Suprapubic skin (tissue), 4 donors: ENCODE measurements around the gene LRFN3. TPM values are rescaled to one million over a fixed set of nuclear protein-coding genes. Genes with fewer than 3 reads are reported as not detected.

Source experiments
- DNase-seq, 2 donors: peaks; one replicate each; pipeline ENCODE4 v3.0.0-alpha.2; 2019; ENCODE audit warnings: low spot score in 2 of 2
- H3K27ac ChIP-seq: fragments of 200-600 bp; sonication (generic); one replicate; pipeline ENCODE4 v1.5.1; 2019
- H3K27me3 ChIP-seq: fragments of 200-600 bp; sonication (generic); one replicate; pipeline ENCODE4 v1.5.1; 2019
- H3K36me3 ChIP-seq: fragments of 200-600 bp; sonication (generic); one replicate; pipeline ENCODE4 v1.5.1; 2019
- H3K4me1 ChIP-seq: fragments of 200-600 bp; sonication (generic); one replicate; pipeline ENCODE4 v1.5.1; 2019
- H3K4me3 ChIP-seq: fragments of 200-600 bp; sonication (generic); one replicate; pipeline ENCODE4 v1.5.1; 2019; ENCODE audit warnings: mild to moderate bottlenecking
- H3K9me3 ChIP-seq: fragments of 200-600 bp; sonication (generic); one replicate; pipeline ENCODE4 v1.5.1; 2019
- EP300 ChIP-seq: sonication (generic); formaldehyde crosslinking; IDR thresholded peaks from one replicate; pipeline ENCODE4 v1.6.1; 2017; ENCODE audit warnings: antibody characterized with exemption
- POLR2A ChIP-seq, 2 donors: fragments of 450-650 bp; IDR thresholded peaks; one replicate each; pipeline ENCODE4 v1.6.1; 2017; ENCODE audit warnings: antibody characterized with exemption in 2 of 2, mild to moderate bottlenecking in 2 of 2, moderate library complexity in 2 of 2
- POLR2AphosphoS5 ChIP-seq, 3 donors: sonication (generic); formaldehyde crosslinking; IDR thresholded peaks; one replicate each; pipeline ENCODE4 v1.6.1; 2017; ENCODE audit warnings: antibody characterized with exemption in 3 of 3
- WGBS: methylation state at CpG from one replicate; pipeline ENCODE4 v1.1.5; 2018; 5-methylcytosine and 5-hydroxymethylcytosine counted together
- total RNA-seq, 4 donors: library from RNA; depleted of rRNA; stranded (reverse); fragments of >200 nt; gene quantifications; one replicate each; pipeline ENCODE4 v1.1.0, GENCODE V29; 2016
- TF ChIP-seq, protein P1 (sequence below), 2 donors: fragments of 200-600 bp in 1 of 2; fragments of 450-650 bp in 1 of 2; sonication (generic) in 1 of 2; IDR thresholded peaks; one replicate each; pipeline ENCODE4 v1.5.1; 2016 to 2019; ENCODE audit warnings: antibody characterized with exemption in 2 of 2, mild to moderate bottlenecking in 1 of 2, moderate library complexity in 1 of 2

The LRFN3 gene
- total RNA-seq, 4 donors from 2014 or later: 10.9 to 18.3 (median 12.8) TPM

DNA sequence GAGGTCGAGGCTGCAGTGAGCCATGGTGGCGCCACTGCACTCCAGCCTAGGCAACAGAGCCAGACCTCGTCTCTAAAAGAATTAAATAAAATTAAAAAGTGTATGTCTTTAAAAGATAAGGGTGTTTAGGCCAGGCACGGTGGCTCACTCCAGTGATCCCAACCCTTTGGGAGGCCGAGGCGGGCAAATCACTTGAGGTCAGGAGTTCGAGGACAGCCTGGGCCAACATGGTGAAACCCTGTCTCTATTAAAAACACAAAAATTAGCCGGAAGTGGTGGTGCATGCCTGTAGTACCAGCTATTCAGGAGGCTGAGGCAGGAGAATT is 51.4 kb downstream of the LRFN3 start:
- no peak for DNase-seq
- no peaks in the 10 kb centered on the region for H3K36me3 ChIP-seq
- no peaks in the 10 kb centered on the region for H3K9me3 ChIP-seq
- H3K27ac ChIP-seq: no peak overlapping the region
- peak overlapping the region; percentile 43 for H3K4me3 ChIP-seq
- TF ChIP-seq, protein P1, sequence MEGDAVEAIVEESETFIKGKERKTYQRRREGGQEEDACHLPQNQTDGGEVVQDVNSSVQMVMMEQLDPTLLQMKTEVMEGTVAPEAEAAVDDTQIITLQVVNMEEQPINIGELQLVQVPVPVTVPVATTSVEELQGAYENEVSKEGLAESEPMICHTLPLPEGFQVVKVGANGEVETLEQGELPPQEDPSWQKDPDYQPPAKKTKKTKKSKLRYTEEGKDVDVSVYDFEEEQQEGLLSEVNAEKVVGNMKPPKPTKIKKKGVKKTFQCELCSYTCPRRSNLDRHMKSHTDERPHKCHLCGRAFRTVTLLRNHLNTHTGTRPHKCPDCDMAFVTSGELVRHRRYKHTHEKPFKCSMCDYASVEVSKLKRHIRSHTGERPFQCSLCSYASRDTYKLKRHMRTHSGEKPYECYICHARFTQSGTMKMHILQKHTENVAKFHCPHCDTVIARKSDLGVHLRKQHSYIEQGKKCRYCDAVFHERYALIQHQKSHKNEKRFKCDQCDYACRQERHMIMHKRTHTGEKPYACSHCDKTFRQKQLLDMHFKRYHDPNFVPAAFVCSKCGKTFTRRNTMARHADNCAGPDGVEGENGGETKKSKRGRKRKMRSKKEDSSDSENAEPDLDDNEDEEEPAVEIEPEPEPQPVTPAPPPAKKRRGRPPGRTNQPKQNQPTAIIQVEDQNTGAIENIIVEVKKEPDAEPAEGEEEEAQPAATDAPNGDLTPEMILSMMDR (IDR thresholded peaks at IDR 0.05): no peak
- no peak for TF ChIP-seq POLR2A (IDR thresholded peaks at IDR 0.05)
- TF ChIP-seq POLR2AphosphoS5 (IDR thresholded peaks at IDR 0.05): no peak
- no peak for TF ChIP-seq EP300
- H3K4me1 ChIP-seq: peaks cover 9% of the 10 kb centered on the region
- H3K27me3 ChIP-seq: peaks cover 51% of the 10 kb centered on the region
- WGBS: 36% methylated on average over 8 of the region's 8 CpGs

DNA sequence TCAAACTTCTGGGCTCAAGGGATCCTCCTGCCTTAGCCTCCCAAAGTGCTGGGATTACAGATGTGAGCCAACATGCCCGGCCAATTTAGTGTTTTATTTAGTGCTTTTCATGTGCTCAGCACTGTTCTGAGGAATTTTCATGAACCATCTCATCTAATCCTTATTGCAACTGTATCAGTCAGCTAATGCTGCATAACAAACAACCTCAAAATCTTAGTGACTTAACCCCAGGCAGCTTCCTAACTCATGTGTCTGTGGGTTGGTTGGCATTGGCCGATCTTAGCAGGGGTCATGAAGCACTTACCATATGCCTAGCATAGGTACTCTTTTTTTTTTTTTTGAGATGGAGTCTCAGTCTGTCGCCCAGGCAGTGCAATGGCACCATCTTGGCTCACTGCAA is 52.6 kb downstream of the LRFN3 start:
- 91% methylated on average over 3 of the region's 3 CpGs for WGBS
- Histone ChIP-seq H3K27me3 (peaks cover 44% of the 10 kb centered on the region), H3K4me1 (peaks cover 9% of the 10 kb centered on the region), H3K36me3 (no peaks in the 10 kb centered on the region), H3K9me3 (no peaks in the 10 kb centered on the region), H3K4me3 (no peak overlapping the region), H3K27ac (no peak overlapping the region)
- TF ChIP-seq EP300 (no peak), POLR2A (IDR thresholded peaks at IDR 0.05) (no peak), POLR2AphosphoS5 (IDR thresholded peaks at IDR 0.05) (no peak)
- TF ChIP-seq, protein P1 (IDR thresholded peaks at IDR 0.05): no peak
- DNase-seq: no peak

GRCh38 chr19:35990156-35990555 is 54.0 kb downstream of the LRFN3 start:
- H3K36me3 ChIP-seq: no peaks in the 10 kb centered on the region
- no peak overlapping the region for H3K4me3 ChIP-seq
- peaks cover 39% of the 10 kb centered on the region for H3K27me3 ChIP-seq
- TF ChIP-seq POLR2AphosphoS5 (IDR thresholded peaks at IDR 0.05) (no peak), EP300 (no peak), POLR2A (IDR thresholded peaks at IDR 0.05) (no peak)
- TF ChIP-seq, protein P1 (IDR thresholded peaks at IDR 0.05): no peak
- peaks cover 19% of the 10 kb centered on the region for H3K4me1 ChIP-seq
- no peak overlapping the region for H3K27ac ChIP-seq
- WGBS: 89% methylated on average over 4 of the region's 4 CpGs
- DNase-seq: no peak
- H3K9me3 ChIP-seq: no peaks in the 10 kb centered on the region

GRCh38 chr19:35990771-35991730 is 54.9 kb downstream of the LRFN3 start:
- 76% methylated on average over 10 of the region's 10 CpGs for WGBS
- no peak for DNase-seq
- no peaks in the 10 kb centered on the region for H3K9me3 ChIP-seq
- H3K4me1 ChIP-seq: peaks cover 26% of the 10 kb centered on the region
- TF ChIP-seq, protein P1 (IDR thresholded peaks at IDR 0.05): no peak
- TF ChIP-seq EP300: no peak
- no peak for TF ChIP-seq POLR2A (IDR thresholded peaks at IDR 0.05)
- TF ChIP-seq POLR2AphosphoS5 (IDR thresholded peaks at IDR 0.05): no peak
- no peak overlapping the region for H3K4me3 ChIP-seq
- no peak overlapping the region for H3K27ac ChIP-seq
- H3K36me3 ChIP-seq: no peaks in the 10 kb centered on the region
- H3K27me3 ChIP-seq: peaks cover 30% of the 10 kb centered on the region

DNA sequence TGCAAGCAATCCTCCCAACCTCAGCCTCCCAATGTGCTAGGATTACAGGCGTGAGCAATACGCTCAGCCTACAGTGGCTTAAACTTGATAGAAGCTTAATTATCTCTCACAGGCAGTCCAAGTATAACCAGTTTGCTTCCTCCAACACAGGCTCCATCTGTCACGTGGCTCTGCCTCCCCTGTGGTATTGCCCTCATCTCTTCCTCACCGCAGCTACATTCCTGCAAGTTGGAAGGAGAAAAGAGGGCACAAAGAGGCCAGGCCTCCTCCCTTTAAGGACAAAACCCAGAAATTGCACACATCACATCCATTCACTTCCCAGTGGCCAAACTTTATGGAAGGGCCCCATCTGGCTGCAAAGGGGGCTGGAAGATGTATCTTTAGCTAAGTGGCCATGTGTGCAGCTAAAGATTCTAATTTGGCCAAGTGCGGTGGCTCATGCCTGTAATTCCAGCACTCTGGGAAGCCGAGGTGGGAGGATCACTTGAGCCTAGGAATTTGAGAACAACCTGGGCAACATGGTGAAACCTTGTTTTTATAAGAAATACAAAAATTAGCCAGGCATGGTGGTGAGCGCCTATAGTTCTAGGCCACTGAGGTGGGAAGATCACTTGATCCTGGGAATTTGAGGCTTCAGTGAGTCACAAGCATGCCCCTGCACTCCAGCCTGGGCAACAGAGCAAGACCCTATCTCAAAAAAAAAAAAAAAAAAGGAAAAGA is 55.7 kb downstream of the LRFN3 start:
- Histone ChIP-seq H3K27me3 (peaks cover 22% of the 10 kb centered on the region), H3K4me1 (peaks cover 32% of the 10 kb centered on the region), H3K36me3 (no peaks in the 10 kb centered on the region), H3K9me3 (no peaks in the 10 kb centered on the region), H3K27ac (no peak overlapping the region), H3K4me3 (no peak overlapping the region)
- no peak for DNase-seq
- WGBS: 85% methylated on average over 7 of the region's 7 CpGs
- no peak for TF ChIP-seq POLR2A (IDR thresholded peaks at IDR 0.05)
- TF ChIP-seq EP300: no peak
- TF ChIP-seq, protein P1 (IDR thresholded peaks at IDR 0.05): no peak
- TF ChIP-seq POLR2AphosphoS5 (IDR thresholded peaks at IDR 0.05): no peak
